NCI-H2196 treated with DMSO at 0.1 percent for 48 hours (cell line): ENCODE data around the gene ORAI1.
"Not testable (repeated sequence)": the region's sequence is repeated elsewhere in the genome, so short reads cannot be mapped to it uniquely, and the experiment has no call there.

Experiments
- DNase-seq: peaks from one replicate; lab custom pipeline; 2025; ENCODE audit not compliant: unreplicated experiment; lab: John Stamatoyannopoulos, UW

ORAI1 gene

GRCh38 chr12:121626087-121626852 is at the start of gene ORAI1:
Gene ORAI1, plus strand, starts transcription at chr12:121626530.
- DNase-seq, result peak; percentile 87

GRCh38 chr12:121576851-121577391 is 49.4 kb upstream of the ORAI1 start:
- no peak for DNase-seq

GRCh38 chr12:121577443-121578180 is 48.7 kb upstream of the ORAI1 start:
- DNase-seq, result no peak

- DNase-seq, result no peak
Observed at GRCh38 chr12:121578230-121579189, 47.8 kb upstream of the ORAI1 start.

- no peak for DNase-seq
Observed at GRCh38 chr12:121579190-121579791, 47.0 kb upstream of the ORAI1 start.

- DNase-seq, result peak; percentile 38
Observed at GRCh38 chr12:121579981-121580868, 46.1 kb upstream of the ORAI1 start.

- DNase-seq, result no peak
Observed at GRCh38 chr12:121580959-121581685, 45.2 kb upstream of the ORAI1 start, which contains the start of gene KDM2B. Gene KDM2B, minus strand, starts transcription at chr12:121581023. Its CDS starts 112 bp downstream, at chr12:121580911.

GRCh38 chr12:121581686-121582429 is 44.5 kb upstream of the ORAI1 start:
- DNase-seq, result no peak

- no peak for DNase-seq
Observed at GRCh38 chr12:121582583-121583333, 43.6 kb upstream of the ORAI1 start.

- not testable (repeated sequence) for DNase-seq
Observed at GRCh38 chr12:121583334-121583661, 43.0 kb upstream of the ORAI1 start.

GRCh38 chr12:121584885-121585284 is 41.4 kb upstream of the ORAI1 start:
- not testable (repeated sequence) for DNase-seq

- no peak for DNase-seq
Observed at GRCh38 chr12:121590476-121591143, 35.7 kb upstream of the ORAI1 start.

- DNase-seq, result no peak
Observed at GRCh38 chr12:121592320-121592719, 34.0 kb upstream of the ORAI1 start.

GRCh38 chr12:121595520-121595919 is 30.8 kb upstream of the ORAI1 start:
- no peak for DNase-seq

GRCh38 chr12:121596526-121596925 is 29.8 kb upstream of the ORAI1 start:
- no peak for DNase-seq

GRCh38 chr12:121600702-121601336 is 25.5 kb upstream of the ORAI1 start:
- no peak for DNase-seq
